BLaER1 treated with 17β-estradiol and CSF1 and Interleukin-3, amounts not matched to agents 10 nM and 100 nM (cell line): Measurements from ENCODE around the gene CENPO.

Experiments
- H3K27ac ChIP-seq, 11 experiments: shearing (Covaris generic); formaldehyde crosslinking; 2 replicates each; pipeline ENCODE4 v1.8.1; 2022
- H3K27me3 ChIP-seq, 11 experiments: shearing (Covaris generic); formaldehyde crosslinking; 2 replicates each; pipeline ENCODE4 v1.8.1; 2022
- H3K36me3 ChIP-seq, 11 experiments: shearing (Covaris generic); formaldehyde crosslinking; 2 replicates each; pipeline ENCODE4 v1.8.1; 2022
- H3K4me1 ChIP-seq, 10 experiments: shearing (Covaris generic); formaldehyde crosslinking; 2 replicates each; pipeline ENCODE4 v1.8.1; 2022
- H3K4me2 ChIP-seq, 11 experiments: shearing (Covaris generic); formaldehyde crosslinking; 2 replicates each; pipeline ENCODE4 v1.8.1; 2022
- H3K4me3 ChIP-seq, 10 experiments: shearing (Covaris generic); formaldehyde crosslinking; 2 replicates each; pipeline ENCODE4 v1.8.1; 2022
- H3K9ac ChIP-seq, 11 experiments: shearing (Covaris generic); formaldehyde crosslinking; 2 replicates each; pipeline ENCODE4 v1.8.1; 2022
- H3K9me3 ChIP-seq, 11 experiments: shearing (Covaris generic); formaldehyde crosslinking; replicated peaks in 1 of 11; 2 replicates each; pipeline ENCODE4 v1.8.1; 2022
- H4K20me1 ChIP-seq, 11 experiments: shearing (Covaris generic); formaldehyde crosslinking; 2 replicates each; pipeline ENCODE4 v1.8.1; 2022
- Cebpa-rat ChIP-seq, 11 experiments: shearing (Covaris generic); IDR thresholded peaks; 2 replicates each; pipeline ENCODE4 v1.8.1; 2022

Gene CENPO

DNA sequence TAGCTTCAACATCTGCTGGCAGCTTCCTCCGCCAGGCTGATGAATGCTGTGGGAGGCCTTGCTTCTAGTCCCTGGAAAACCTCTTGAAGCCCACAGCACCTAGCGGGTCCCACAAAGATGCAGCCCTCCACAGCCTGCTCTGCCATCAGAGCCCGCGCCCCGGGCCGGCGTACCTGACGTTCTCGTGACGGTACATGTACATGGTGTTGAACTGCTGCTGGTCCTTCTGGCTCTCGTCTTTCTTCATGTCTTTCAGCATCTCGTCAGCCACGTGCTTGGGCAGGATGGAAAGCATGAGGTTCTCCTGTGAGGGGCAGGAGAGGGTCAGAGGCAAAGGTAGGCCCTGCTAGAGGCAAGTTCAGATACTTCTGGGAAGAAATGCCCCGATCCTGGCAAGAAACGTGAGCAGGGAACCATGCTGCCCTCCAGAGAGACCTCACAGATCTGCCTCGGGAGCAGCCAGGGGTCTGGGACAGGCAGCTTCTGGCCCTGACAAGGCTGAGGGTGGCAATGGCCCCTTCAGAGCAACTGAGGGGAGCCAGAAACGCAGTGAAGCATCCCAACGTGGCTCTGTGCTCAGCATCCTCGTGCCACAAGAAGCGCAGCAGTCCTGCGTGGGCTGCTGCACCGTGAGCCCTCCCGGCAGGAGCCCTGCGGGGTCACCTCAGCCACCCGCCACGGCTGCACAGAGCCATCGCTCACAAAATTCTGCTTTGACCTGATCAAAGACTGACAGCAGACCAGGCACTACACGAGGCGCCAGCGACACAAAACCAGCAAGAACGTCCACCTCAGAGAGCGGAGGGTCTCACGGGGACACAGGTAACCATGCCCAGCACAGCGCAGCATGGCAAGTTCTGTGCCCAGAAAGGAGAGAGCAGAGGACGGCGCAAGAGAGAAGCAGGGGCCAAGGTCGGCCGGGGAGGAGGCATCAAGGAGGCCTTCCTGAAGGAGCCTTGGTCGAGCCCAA, 49.1 kb downstream of the CENPO start:
- H3K36me3 ChIP-seq, result peaks cover 38 to 87% (median 63%) of the 10 kb centered on the region in 11 experiments
- H3K4me2 ChIP-seq, result no peak overlapping the region
- peaks cover 0 to 12% (median 6%) of the 10 kb centered on the region in 10 experiments; a peak in 7 of 20 replicates for H3K4me1 ChIP-seq
- peaks cover 13 to 21% (median 19%) of the 10 kb centered on the region in 11 experiments for H3K9me3 ChIP-seq
- no peak overlapping the region for H3K27ac ChIP-seq
- TF ChIP-seq Cebpa-rat (IDR thresholded peaks at IDR 0.05), result no peak
- no peak overlapping the region for H3K9ac ChIP-seq
- H3K4me3 ChIP-seq, result no peak overlapping the region
- H4K20me1 ChIP-seq, result peaks cover 0 to 23% (median 0%) of the 10 kb centered on the region in 11 experiments; a peak in 4 of 22 replicates
- H3K27me3 ChIP-seq, result no peaks in the 10 kb centered on the region

DNA sequence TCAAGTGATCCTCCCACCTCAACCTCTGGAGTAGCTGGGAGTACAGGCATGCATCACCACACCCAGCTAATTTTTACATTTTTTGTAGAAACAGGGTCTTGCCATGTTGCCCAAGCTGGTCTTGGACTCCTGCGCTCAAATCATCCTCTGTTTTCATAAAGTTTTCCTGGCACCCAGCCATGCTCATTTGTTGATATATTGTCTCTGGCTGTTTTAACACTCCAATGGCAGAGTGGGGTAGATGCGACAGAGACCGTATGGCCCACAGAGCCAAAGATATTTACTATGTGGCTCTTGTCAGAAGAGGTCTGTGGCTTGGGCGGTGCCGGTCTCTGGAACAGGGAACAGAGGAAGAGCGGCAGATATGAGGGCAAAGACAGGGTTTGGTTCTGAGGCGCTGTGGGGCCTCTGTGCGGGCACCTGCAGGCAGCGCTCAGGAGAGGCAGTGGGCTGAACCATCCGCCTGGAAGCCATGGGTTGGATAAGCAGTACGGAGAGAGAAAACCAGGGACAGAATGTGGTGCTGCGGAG, 50.2 kb downstream of the CENPO start:
- H3K27me3 ChIP-seq, result no peaks in the 10 kb centered on the region
- no peak overlapping the region for H3K4me3 ChIP-seq
- TF ChIP-seq Cebpa-rat (IDR thresholded peaks at IDR 0.05), result no peak
- H3K9ac ChIP-seq, result no peak overlapping the region
- H3K4me1 ChIP-seq, result peaks cover 0 to 4% (median 3%) of the 10 kb centered on the region in 10 experiments; a peak in 7 of 20 replicates
- no peak overlapping the region for H3K4me2 ChIP-seq
- H3K36me3 ChIP-seq, result peaks cover 43 to 90% (median 66%) of the 10 kb centered on the region in 11 experiments
- H4K20me1 ChIP-seq, result peaks cover 0 to 23% (median 0%) of the 10 kb centered on the region in 11 experiments; a peak in 4 of 22 replicates
- H3K9me3 ChIP-seq, result peaks cover 23 to 31% (median 29%) of the 10 kb centered on the region in 11 experiments
- no peak overlapping the region for H3K27ac ChIP-seq

DNA sequence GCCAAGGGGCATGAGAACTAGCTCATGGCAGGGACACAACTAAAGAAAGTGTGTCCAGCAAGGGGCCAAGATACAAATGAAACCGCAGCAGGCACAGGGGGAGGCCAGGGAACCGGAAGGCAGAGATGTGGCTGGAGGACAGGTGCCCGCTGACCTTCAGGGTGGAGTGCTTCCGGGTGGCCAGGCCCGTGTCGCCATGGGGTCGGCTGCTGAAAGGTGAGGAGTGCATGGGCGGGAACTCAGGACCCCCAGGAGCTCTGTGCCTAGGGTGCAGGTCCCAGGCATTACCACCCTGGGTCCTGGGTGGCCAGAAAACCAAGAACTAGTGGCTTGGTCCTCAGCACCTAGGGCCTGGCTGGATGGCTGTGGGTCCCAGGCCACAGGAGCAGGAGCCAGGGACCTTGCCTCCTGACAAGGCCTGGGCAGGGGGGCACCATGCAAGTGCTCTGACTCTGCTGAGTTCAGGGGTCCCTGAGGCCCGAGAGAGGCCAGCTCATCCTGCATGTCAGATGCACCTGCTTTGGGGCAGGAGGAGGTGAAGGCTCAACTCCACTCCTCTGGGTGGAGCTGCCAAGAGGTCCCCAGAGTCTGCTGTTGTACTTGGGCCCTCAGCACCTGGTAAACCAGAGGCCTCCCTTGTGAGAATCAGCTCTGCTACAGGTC, 50.9 kb downstream of the CENPO start:
- Histone ChIP-seq H3K36me3 (peaks cover 45 to 90% (median 68%) of the 10 kb centered on the region in 11 experiments), H3K4me2 (no peak overlapping the region), H3K4me1 (no peaks in the 10 kb centered on the region), H3K27ac (no peak overlapping the region), H4K20me1 (peaks cover 0 to 23% (median 0%) of the 10 kb centered on the region in 11 experiments; a peak in 4 of 22 replicates), H3K4me3 (no peak overlapping the region), H3K9ac (no peak overlapping the region), H3K9me3 (peaks cover 30 to 39% (median 37%) of the 10 kb centered on the region in 11 experiments), H3K27me3 (no peaks in the 10 kb centered on the region)
- no peak for TF ChIP-seq Cebpa-rat (IDR thresholded peaks at IDR 0.05)

DNA sequence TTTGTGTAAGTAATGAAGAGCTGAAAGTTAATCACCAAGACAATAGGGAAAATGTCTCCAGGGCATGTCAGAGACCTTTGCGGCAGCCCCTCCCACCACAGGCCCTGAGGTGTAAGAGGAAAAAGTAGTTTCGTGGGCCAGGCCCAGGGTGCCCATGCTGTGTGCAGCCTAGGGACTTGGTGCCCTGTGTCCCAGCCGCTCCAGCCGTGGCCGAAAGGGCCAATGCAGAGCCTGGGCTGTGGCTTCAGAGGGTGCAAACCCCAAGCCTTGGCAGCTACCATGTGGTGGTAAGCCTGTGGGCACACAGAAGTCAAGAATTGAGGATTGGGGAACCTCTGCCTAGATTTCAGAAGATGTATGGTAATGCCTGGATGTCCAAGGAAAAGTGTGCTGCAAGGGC, 52.5 kb downstream of the CENPO start:
- no peak overlapping the region for H3K27ac ChIP-seq
- H3K4me2 ChIP-seq, result no peak overlapping the region
- H3K4me1 ChIP-seq, result no peaks in the 10 kb centered on the region
- H3K27me3 ChIP-seq, result no peaks in the 10 kb centered on the region
- H4K20me1 ChIP-seq, result peaks cover 0 to 20% (median 0%) of the 10 kb centered on the region in 11 experiments; a peak in 4 of 22 replicates
- no peak overlapping the region for H3K4me3 ChIP-seq
- H3K9me3 ChIP-seq, result peaks cover 42 to 53% (median 50%) of the 10 kb centered on the region in 11 experiments
- TF ChIP-seq Cebpa-rat (IDR thresholded peaks at IDR 0.05), result no peak
- no peak overlapping the region for H3K9ac ChIP-seq
- H3K36me3 ChIP-seq, result peaks cover 41 to 90% (median 65%) of the 10 kb centered on the region in 11 experiments

DNA sequence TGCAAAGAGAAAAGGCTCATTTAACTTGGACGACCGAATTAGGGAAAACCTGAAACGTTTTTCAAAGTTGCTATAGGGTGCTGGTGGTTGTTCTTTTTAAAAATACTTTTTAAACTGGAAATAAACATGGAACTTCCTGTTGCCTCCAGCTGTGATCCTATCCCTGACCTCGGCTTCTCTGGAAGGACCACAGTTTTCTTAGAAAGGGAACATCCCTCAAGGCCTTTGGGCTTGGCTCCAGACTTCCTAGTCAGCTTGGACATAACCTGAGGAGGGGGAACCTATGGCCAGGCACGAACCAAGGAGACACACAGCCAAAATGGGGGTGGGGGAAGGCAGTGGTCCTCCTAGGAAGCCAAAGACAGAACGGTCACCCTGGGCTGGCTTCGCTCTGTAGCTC, 57.7 kb downstream of the CENPO start:
- no peak overlapping the region for H3K27ac ChIP-seq
- H3K4me3 ChIP-seq, result no peak overlapping the region
- H3K4me1 ChIP-seq, result peaks cover 3 to 9% (median 8%) of the 10 kb centered on the region in 10 experiments; a peak in 17 of 20 replicates
- H3K27me3 ChIP-seq, result no peaks in the 10 kb centered on the region
- no peak overlapping the region for H3K4me2 ChIP-seq
- H3K36me3 ChIP-seq, result peaks cover 21 to 88% (median 62%) of the 10 kb centered on the region in 11 experiments
- H3K9ac ChIP-seq, result no peak overlapping the region
- TF ChIP-seq Cebpa-rat (IDR thresholded peaks at IDR 0.05), result no peak
- peaks cover 0 to 9% (median 0%) of the 10 kb centered on the region in 11 experiments; a peak in 3 of 22 replicates for H4K20me1 ChIP-seq
- peaks cover 40 to 67% (median 59%) of the 10 kb centered on the region in 11 experiments for H3K9me3 ChIP-seq

DNA sequence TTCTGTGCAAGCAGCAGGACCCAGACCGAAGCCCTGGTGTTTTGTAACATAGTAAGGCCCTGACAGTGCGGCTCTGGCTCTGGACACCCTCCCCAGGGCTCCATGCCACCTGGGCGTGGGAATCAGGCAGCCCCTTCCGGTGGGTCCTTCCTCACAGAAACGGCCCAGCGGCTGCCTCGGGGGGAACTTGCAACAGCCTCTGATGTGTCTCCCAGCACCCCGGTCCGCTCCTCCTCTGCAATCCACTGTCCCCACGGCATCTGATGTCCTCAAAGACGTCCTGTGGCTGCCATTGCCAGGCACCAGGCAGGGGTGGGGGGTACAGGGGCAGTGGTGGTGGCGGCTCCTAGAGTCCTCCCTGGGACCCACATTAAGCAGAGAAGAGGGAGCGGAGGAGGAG, 58.8 kb downstream of the CENPO start:
- Histone ChIP-seq H3K9me3 (peaks cover 29 to 56% (median 48%) of the 10 kb centered on the region in 11 experiments), H3K4me2 (no peak overlapping the region), H3K9ac (no peak overlapping the region), H4K20me1 (peaks cover 0 to 12% (median 0%) of the 10 kb centered on the region in 11 experiments; a peak in 4 of 22 replicates), H3K4me3 (no peak overlapping the region), H3K36me3 (peaks cover 12 to 87% (median 54%) of the 10 kb centered on the region in 11 experiments), H3K27ac (no peak overlapping the region), H3K27me3 (no peaks in the 10 kb centered on the region), H3K4me1 (peaks cover 9 to 20% (median 19%) of the 10 kb centered on the region in 10 experiments; a peak in 18 of 20 replicates)
- no peak for TF ChIP-seq Cebpa-rat (IDR thresholded peaks at IDR 0.05)

DNA sequence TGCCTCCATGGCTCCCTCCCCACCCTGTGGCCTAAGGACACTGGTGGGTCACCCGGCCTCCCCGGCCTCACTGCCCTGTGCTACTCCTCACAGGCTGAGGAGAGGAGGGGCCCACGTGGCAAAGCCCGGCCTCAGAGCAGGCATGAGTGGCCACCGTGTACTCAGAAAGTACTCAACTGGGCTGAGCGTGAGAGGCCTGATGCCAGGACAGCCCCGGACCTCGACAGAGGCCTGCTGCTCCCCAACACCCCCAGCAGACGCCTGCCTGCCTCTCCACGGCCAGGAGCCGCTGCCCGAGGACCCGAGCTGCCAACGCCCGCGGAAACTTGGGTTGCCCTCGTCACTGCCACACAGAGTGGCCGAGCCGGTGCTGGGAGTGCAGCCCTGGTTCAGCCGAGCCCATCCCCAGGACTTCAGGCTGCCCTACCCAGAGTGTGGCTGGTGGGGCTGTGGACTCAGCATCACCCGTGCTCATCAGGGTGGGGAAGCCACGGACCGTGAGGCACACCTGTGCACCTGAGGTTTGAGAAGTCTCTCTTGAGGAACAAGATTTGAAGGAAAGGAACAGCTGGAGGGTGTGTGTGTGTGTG, 59.3 kb downstream of the CENPO start:
- Histone ChIP-seq H3K4me1 (peaks cover 9 to 25% (median 23%) of the 10 kb centered on the region in 10 experiments; a peak in 18 of 20 replicates), H3K4me3 (no peak overlapping the region), H3K9ac (no peak overlapping the region), H4K20me1 (peaks cover 0 to 12% (median 0%) of the 10 kb centered on the region in 11 experiments; a peak in 4 of 22 replicates), H3K27me3 (no peaks in the 10 kb centered on the region), H3K36me3 (peaks cover 7 to 83% (median 49%) of the 10 kb centered on the region in 11 experiments), H3K9me3 (peaks cover 24 to 51% (median 43%) of the 10 kb centered on the region in 11 experiments), H3K4me2 (no peak overlapping the region), H3K27ac (no peak overlapping the region)
- no peak for TF ChIP-seq Cebpa-rat (IDR thresholded peaks at IDR 0.05)

DNA sequence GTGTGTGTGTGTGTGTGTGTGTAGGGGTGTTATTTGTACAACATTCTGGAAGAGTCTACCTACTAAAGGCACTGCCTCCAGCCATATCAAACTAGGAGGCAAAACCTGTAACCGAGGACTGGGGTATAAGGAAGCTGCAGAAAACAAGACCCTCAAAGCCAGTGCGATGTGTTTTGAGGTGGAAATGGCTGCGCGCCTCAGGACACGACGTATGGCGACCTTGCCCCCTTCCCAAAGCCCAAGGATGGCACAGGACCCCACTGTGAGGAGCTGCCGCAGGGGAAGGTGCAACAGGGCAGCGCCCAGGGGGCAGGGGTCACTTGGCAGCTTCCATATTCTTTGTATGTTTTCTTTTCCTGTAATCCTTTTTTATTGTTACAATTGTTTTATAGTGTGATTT, 59.8 kb downstream of the CENPO start:
- Histone ChIP-seq H3K4me1 (peaks cover 9 to 30% (median 26%) of the 10 kb centered on the region in 10 experiments; a peak in 18 of 20 replicates), H3K9me3 (peaks cover 19 to 46% (median 38%) of the 10 kb centered on the region in 11 experiments), H4K20me1 (peaks cover 0 to 12% (median 0%) of the 10 kb centered on the region in 11 experiments; a peak in 4 of 22 replicates), H3K4me2 (no peak overlapping the region), H3K36me3 (peaks cover 4 to 78% (median 44%) of the 10 kb centered on the region in 11 experiments; a peak in 20 of 22 replicates), H3K27me3 (no peaks in the 10 kb centered on the region), H3K27ac (no peak overlapping the region), H3K4me3 (no peak overlapping the region), H3K9ac (no peak overlapping the region)
- TF ChIP-seq Cebpa-rat (IDR thresholded peaks at IDR 0.05), result no peak
